Measurements from ENCODE around the gene GUCY1A1.

GUCY1A1 gene

GRCh38 chr4:155660436-155660835 is 6.2 kb upstream of the GUCY1A1 start:
- no peak for DNase-seq

DNA sequence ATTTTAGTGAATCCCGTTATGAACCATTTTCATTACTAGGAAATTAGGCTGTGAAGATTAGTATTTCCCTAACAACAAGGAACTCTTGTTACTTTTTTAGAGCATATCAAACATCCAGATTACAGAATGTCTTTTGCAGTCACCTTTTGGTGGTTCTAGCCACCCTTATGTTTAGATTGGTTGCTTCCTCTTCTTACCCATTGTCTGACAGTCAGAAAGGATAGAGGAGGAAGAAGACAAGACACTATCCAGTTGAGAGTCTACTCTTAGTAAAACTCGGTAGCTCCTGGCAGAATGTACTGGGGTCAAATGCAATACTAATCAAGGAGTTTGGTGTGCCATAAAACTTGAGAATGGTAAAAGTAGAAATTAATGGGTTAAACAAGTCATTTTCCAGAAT is 1.6 kb upstream of the GUCY1A1 start:
- DNase-seq, result no peak

- peak; percentile 65 for DNase-seq
Observed at GRCh38 chr4:155667222-155667567, 547 bp downstream of the GUCY1A1 start.

DNA sequence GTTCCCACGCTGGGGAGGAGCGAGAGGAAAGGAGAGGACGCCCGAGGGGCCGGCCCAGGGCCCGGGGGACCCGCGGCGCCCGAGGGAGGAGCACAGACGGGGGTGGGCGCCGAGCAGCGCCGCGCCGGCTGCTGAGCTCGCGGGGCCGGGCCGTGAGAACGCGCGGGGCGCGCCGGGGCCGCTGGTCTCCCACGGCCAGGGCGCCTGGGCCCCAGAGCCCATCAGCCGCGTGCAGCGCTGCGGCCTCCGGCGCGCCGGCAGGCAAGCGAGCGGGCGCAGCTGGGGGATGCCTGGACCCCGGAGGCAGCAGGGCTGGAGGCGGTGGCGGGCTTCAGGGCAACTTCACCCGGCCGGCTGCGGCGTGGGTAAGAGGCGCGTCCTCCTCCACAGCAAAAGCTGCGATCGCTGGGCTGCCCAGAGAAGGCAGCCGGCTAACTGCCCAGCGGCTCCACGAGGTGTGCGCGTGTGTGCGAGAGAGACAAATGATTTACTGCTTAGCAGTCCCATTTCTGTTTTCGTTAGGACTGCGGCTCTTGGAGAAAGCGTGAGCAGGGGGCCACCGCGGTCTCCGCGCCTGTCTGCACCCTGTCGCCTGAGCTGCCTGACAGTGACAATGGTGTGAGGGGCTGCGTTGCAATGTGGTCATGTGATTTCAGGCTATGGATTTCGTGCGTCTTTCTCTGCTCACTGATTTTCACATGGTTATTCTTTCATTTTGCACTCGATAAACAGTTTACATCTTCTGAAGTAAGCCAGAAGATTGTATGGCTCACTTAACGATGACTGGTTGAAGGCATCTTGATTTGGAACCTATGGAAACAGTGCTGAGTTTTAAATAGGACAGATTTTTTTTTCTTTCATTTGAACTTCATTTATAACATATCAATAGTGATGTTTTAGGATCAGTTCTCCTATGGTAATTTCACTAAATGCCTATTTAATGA is 1.2 kb downstream of the GUCY1A1 start:
- peak; percentile 66 for DNase-seq

GRCh38 chr4:155668707-155669220 is 2.1 kb downstream of the GUCY1A1 start:
- no peak for DNase-seq

DNA sequence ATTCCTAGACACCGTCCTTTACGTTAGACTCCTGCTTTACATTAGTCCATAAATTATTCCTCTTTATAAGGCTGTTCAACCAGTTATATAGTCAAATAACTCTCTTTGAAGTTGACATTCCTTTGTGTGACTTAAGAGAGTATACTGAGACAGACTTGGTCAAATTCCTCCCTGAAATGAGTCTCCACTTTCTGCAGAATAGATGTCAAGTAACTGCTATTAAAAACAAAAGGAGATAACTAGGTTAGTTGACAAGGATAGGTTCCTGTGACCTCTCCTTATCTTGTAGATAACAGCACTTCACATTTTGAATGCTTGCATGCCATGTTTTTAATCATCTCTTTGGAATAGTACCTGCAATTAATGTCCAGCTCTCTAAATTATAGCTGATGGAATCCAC is 5.7 kb downstream of the GUCY1A1 start:
- DNase-seq, result no peak

GRCh38 chr4:155673453-155673979 is 6.9 kb downstream of the GUCY1A1 start:
- no peak for DNase-seq

- no peak for DNase-seq
Observed at GRCh38 chr4:155674669-155675071, 8.0 kb downstream of the GUCY1A1 start.

- peak; percentile 65 for DNase-seq
Observed at GRCh38 chr4:155675709-155676429, 9.2 kb downstream of the GUCY1A1 start.

- no peak for DNase-seq
Observed at GRCh38 chr4:155676430-155676825, 9.8 kb downstream of the GUCY1A1 start.

DNA sequence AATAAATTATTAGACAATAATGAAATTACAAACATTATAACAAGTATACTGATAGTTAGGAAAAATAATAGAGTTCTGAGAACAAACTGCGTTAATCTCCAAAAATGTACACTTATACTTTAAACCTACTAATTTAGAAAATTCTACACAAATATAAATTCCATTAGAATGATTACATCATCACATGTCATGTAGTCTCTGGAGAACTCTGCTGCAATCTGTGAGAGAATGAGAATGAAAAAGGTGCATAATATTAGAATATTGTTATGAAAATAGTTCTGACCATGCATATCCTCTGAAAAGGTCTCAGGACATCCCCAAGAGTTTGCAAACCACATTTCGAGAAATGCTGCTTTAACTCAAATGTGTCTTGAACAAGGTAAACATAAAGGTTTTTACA is 11.4 kb downstream of the GUCY1A1 start:
- DNase-seq, result no peak

DNA sequence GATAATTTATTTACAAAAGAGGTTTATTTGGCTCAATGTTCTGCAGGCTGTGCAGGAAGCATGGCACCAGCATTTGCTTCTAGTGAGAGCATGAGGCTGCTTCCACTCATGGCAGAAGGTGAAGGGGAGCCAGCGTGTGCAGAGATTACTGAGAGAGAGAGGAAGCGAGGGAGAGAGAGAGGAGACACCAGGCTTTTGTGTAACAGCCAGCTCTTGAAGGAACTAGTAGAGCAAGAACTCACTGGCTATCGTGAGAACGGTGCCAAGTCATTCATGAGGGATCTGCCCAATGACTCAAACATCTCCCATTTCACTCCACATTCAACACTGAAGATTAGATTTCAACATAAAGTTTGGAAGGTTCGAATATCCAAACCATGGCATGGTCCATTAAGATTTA is 12.7 kb downstream of the GUCY1A1 start:
- no peak for DNase-seq

GRCh38 chr4:155681886-155682285 is 15.2 kb downstream of the GUCY1A1 start:
- peak; percentile 45 for DNase-seq

- no peak for DNase-seq
Observed at GRCh38 chr4:155684423-155684822, 17.8 kb downstream of the GUCY1A1 start.

DNA sequence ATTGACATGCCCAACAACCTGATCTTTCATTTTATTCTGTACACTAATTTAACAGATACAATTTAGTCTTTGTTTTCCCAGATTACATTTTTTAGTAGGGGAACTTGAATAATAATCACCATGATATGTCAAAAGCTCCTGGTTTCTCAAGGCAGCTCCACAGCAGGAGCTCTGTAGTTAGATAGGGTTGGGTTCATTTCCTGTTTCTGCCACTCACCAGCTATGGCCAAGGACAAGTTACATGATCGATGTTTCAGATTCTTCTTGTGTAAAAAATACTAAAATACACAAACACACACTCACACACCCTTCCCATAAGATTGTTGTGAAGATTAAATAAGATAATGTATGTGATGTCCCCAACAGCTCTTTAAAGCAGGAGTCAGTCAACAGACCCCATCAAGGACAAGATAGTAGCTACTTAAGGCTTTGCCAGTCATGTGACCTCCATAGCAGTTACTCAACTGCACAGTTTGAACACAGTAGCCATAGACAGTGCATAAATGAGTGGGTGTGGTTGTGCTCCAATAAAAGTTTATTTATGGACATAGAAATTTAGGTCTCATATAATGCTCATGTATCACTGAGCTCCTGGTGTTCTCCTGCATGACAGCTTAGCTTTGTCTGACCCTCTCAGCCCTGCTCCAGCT is 18.4 kb downstream of the GUCY1A1 start:
- no peak for DNase-seq

DNA sequence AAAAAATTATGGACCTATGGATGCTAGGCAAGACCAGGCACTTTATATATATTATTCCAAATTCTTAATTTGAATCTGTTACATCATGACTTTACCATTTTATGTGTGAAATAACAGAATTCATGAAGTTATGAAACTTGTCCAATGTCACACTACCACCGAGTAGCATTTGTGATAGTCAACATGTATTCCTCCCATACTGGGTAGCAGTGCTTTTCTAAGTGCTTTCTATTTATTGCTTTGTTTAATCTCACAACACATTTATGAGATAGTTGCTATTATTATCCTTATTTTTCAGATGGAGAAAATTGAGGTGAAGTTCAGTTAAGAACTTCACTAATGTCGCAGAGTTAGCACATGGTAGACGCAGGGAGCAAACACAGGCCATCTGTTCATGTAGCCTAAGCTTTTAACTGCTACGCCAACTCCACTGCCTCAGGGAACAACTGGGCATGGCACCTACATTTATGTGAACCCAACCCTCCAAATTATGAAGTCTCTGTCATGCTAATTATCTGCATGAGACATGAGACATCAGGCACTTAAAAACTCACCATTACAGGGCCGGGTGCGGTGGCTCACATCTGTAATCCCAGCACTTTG is 20.8 kb downstream of the GUCY1A1 start:
- no peak for DNase-seq

GRCh38 chr4:155688211-155688610 is 21.6 kb downstream of the GUCY1A1 start:
- DNase-seq, result no peak

GRCh38 chr4:155688860-155689259 is 22.2 kb downstream of the GUCY1A1 start:
- DNase-seq, result no peak

DNA sequence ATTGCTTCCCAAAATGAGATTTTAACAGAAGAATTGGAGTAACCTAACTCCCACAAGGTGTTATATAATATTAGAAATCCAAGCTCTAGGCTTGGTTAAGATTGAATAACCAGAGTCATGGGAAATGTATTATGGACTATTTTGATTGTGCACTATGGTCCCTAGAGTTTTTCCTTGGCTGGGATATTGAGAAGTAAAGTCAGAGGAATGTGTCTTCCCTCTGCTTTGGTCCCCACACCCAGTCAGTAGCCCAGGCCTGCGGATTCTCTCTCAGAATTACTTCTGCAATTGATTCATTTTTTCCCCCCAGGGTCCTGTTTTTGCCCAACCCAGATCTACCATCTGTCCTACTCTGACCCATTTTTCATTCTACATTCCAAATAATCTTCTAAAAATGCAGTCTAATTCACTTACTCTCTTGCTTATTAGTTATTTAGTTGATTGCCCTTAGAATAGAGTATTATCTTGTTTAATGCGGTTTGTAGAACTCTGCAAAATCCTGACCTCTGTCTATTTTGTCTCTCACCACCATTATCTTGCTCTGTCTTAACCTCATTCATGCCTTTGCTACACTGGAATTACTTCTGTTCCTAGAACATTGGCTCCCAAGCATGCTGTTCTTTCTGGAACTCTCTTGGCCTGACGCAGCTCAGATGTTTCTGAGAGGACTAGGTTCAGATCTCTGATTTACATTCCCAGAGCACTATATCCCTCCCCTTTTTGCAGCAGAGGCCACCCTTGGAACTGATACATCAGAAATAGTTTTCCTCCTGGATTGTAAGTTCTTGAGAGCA is 23.6 kb downstream of the GUCY1A1 start:
- DNase-seq, result no peak

- DNase-seq, result no peak
Observed at GRCh38 chr4:155692361-155692760, 25.7 kb downstream of the GUCY1A1 start.

GRCh38 chr4:155693015-155693663 is 26.5 kb downstream of the GUCY1A1 start:
- DNase-seq, result no peak

Measured in GDM1 (cell line).